H1 (cell line): ENCODE results near the gene MIPEP. TPM values are rescaled to one million over a fixed set of nuclear protein-coding genes. Genes with fewer than 3 reads are reported as not detected.

Experiments
- BCL11A ChIP-seq, 2 experiments: IDR thresholded peaks; one replicate each; pipeline ENCODE4 v1.6.1; 2011; ENCODE audit warnings: low read depth in 2 of 2, low read length in 2 of 2, mild to moderate bottlenecking in 2 of 2
- CHD7 ChIP-seq: fragments of 300-600 bp; sonication (generic); IDR thresholded peaks from 2 replicates; pipeline ENCODE4 v1.7.1; 2012; ENCODE audit warnings: low read length, moderate library complexity, mild to moderate bottlenecking, inconsistent platforms; ENCODE audit not compliant: insufficient replicate concordance
- CTCF ChIP-seq, 3 experiments: IDR thresholded peaks; 1 replicate in 2 of 3; 2 replicates in 1 of 3; pipeline versions ENCODE4 v1.5.1 to v1.6.1; 2011; ENCODE audit warnings: low read length in 3 of 3, mild to moderate bottlenecking in 3 of 3, inconsistent platforms in 2 of 3, low read depth in 1 of 3, moderate library complexity in 1 of 3; ENCODE audit not compliant: insufficient read depth in 1 of 3; ENCODE audit errors: control extremely low read depth in 1 of 3
- KDM4A ChIP-seq: IDR thresholded peaks from one replicate; pipeline ENCODE4 v1.7.1; 2012; ENCODE audit warnings: low read depth, mild to moderate bottlenecking, moderate library complexity, low read length, inconsistent platforms; ENCODE audit not compliant: severe bottlenecking
- KDM5A ChIP-seq: fragments of 200-600 bp; IDR thresholded peaks from 2 replicates; pipeline ENCODE4 v1.7.1; 2012; ENCODE audit warnings: mild to moderate bottlenecking, low read length, inconsistent platforms, mixed read lengths
- POLR2A ChIP-seq, 2 experiments: IDR thresholded peaks; 1 replicate in 1 of 2; 2 replicates in 1 of 2; pipeline ENCODE4 v1.6.1; 2011; ENCODE audit warnings: low read depth in 2 of 2, low read length in 2 of 2, mild to moderate bottlenecking in 2 of 2; ENCODE audit errors: control extremely low read depth in 1 of 2
- POLR2AphosphoS5 ChIP-seq: IDR thresholded peaks from 2 replicates; pipeline ENCODE4 v1.6.1; 2011; ENCODE audit warnings: low read depth, low read length
- SIX5 ChIP-seq: IDR thresholded peaks from 2 replicates; pipeline ENCODE4 v1.6.1; 2011; ENCODE audit warnings: mild to moderate bottlenecking, low read depth, low read length
- SP2 ChIP-seq: IDR thresholded peaks from 2 replicates; pipeline ENCODE4 v1.6.1; 2012; ENCODE audit warnings: mild to moderate bottlenecking, low read length, inconsistent platforms
- ZNF274 ChIP-seq: IDR thresholded peaks from 2 replicates; pipeline ENCODE4 v1.7.0; 2012; ENCODE audit warnings: low read length, borderline replicate concordance; ENCODE audit errors: extremely low read depth
- polyA plus RNA-seq, 7 experiments: library from polyadenylated mRNA; depleted of rRNA in 3 of 7; stranded (reverse) in 5 of 7; unstranded in 2 of 7; fragments of >200 nt in 5 of 7; fragments of 200-250 nt in 2 of 7; gene quantifications; 1 replicate in 5 of 7; 2 replicates in 1 of 7; 4 replicates in 1 of 7; pipeline versions ENCODE4 v1.2.1 to v1.2.3, GENCODE V29; 2011 to 2013; ENCODE audit warnings: missing spikeins in 2 of 7, mixed read lengths in 2 of 7
- total RNA-seq: library from RNA; stranded (reverse); fragmentation: NEBNext Ultra II Directional; extraction: Animal tissue kit (Norgen Biotek cat#: 25700); gene quantifications from 2 replicates; pipeline ENCODE4 v1.2.1, GENCODE V29; 2021

MIPEP gene
- total and polyA plus RNA-seq, 2 of the 8 experiments (the other 6 are each of a cell fraction or from before 2014, with no cell fraction given), result 24.0 to 24.2 TPM

DNA sequence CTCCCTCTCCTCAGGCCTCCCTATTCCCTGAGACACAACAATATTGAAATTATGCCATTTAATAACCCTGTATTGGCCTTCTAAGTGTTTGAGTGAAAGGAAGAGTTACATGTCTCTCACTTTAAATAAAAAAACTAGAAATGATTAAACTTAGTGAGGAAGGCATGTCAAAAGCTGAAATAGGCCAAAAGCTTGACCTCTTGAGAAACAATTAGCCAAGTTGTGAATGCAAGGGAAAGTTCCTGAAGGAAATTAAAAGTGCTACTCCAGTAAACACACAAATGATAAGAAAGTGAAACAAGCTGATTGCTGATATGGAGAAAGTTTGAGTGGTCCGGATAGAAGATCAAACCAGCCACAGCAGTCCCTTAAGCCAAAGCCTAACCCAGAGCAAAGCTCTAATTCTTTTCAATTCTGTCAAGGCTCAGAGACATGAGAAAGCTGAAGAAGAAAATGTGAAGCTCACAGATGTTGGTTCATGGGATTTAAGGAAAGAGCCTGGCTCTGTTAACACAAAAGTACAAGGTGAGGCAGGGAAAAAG lies 191.4 kb downstream of the MIPEP start (continued):
- TF ChIP-seq CHD7, result no peak
- TF ChIP-seq ZNF274, result no peak
- no peak for TF ChIP-seq POLR2A (IDR thresholded peaks at IDR 0.05; ENCODE audit: control extremely low read depth in 1 of 2, low read depth in 2 of 2, low read length in 2 of 2)
- TF ChIP-seq KDM4A, result no peak
- TF ChIP-seq SP2, result no peak
- TF ChIP-seq POLR2AphosphoS5, result no peak
- TF ChIP-seq SIX5, result no peak
- TF ChIP-seq KDM5A, result no peak
- no peak for TF ChIP-seq CTCF (IDR thresholded peaks at IDR 0.05; ENCODE audit: control extremely low read depth in 1 of 3, insufficient read depth in 1 of 3, low read depth in 1 of 3, low read length in 3 of 3)
- TF ChIP-seq BCL11A (IDR thresholded peaks at IDR 0.05; ENCODE audit: low read depth in 2 of 2, low read length in 2 of 2), result no peak
